Activated T-cell treated with anti-CD3 and anti-CD28 coated beads for 48 hours (primary cell): ENCODE results near the gene TGFBR3L.
A peak's percentile ranks its signal among the peaks of the same experiment; 100 is the strongest.
"Not testable (repeated sequence)": the region's sequence is repeated elsewhere in the genome, so short reads cannot be mapped to it uniquely, and the experiment has no call there.

Source experiments
- DNase-seq: peaks from one replicate; pipeline ENCODE4 v3.0.0-alpha.2; 2020; ENCODE audit warnings: low read depth

The TGFBR3L gene

GRCh38 chr19:7917267-7918061 lies 2.8 kb downstream of the TGFBR3L start:
- DNase-seq, result peak; percentile 67

- not testable (repeated sequence) for DNase-seq
Observed at GRCh38 chr19:7918062-7918614, 3.5 kb downstream of the TGFBR3L start.

GRCh38 chr19:7918615-7919421 lies 4.2 kb downstream of the TGFBR3L start:
- no peak for DNase-seq

DNA sequence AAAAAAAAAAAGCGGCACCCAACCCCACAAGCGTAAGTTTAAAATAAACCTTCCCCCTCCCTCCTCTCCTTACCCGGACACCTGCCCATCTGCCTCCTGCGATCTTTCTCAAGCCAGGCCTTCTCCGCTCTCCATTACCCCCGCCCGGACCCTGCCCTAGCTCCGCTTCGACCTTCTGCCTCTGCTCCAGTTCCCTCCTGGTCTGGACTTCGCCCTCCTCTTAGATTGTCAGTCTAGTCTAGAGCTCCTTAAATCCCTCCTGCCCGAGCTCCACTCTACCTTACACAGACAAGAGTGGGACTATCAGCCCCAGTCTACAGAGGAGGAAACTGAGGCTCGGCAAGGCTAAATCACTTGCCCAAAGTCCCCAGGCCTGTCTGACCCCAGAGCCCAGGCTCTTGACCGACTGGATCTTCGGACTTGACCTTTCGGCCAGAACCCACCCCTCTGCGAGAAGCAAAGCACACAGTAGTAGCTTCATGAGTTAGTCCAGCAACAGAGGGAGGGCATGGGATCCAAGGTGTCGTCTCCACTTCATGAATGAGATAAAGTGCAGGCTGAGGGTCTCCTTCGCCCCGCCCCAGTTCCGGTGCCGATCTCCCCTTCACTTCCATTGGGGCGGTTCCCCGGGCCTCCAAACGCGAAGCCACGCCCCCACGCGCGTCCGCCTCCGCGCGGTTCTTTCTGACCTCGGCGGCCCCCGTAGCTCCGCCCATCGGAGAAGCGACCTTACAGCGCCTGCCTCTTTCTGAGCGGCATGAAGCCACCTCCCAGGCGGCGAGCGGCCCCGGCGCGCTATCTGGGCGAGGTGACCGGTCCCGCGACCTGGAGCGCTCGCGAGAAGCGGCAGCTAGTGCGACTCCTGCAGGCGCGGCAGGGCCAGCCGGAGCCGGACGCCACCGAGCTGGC lies 5.2 kb downstream of the TGFBR3L start, which contains the start of gene SNAPC2:
Gene SNAPC2 (plus strand): TSS at position 729 of the 909 bp plus-strand sequence. CDS start 29 bp downstream, at position 758.
- DNase-seq, result peak; percentile 96

GRCh38 chr19:7920519-7921301 lies 6.1 kb downstream of the TGFBR3L start:
- DNase-seq, result peak; percentile 97

DNA sequence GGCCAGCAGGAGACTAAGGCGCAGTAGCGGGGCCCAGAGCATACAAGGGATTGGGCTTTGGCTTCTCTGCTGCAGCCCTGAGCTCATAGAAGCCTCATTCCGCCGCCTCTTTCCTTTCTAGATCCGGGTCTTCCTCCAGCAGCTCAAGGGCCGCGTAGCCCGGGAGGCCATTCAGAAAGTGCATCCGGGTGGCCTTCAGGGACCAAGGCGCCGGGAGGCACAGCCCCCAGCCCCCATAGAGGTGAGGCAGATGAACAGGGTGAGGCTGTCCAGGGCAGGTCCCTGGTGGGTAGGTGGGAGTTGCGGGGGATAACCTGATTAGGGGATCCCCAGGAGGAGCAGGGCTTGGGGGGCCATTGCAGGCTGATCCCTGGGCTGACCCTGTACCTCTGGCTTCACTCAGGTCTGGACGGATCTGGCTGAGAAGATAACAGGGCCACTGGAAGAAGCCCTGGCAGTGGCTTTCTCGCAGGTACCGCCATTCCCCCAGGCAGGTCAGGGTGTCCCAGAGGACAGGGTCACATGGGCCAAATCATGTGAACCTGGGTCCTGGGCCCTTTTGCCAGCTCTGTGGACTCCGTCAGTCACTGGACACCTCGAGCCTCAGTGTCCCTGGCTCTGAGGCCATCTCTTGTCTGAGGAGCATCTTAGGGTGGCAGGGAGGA lies 6.8 kb downstream of the TGFBR3L start:
- no peak for DNase-seq

DNA sequence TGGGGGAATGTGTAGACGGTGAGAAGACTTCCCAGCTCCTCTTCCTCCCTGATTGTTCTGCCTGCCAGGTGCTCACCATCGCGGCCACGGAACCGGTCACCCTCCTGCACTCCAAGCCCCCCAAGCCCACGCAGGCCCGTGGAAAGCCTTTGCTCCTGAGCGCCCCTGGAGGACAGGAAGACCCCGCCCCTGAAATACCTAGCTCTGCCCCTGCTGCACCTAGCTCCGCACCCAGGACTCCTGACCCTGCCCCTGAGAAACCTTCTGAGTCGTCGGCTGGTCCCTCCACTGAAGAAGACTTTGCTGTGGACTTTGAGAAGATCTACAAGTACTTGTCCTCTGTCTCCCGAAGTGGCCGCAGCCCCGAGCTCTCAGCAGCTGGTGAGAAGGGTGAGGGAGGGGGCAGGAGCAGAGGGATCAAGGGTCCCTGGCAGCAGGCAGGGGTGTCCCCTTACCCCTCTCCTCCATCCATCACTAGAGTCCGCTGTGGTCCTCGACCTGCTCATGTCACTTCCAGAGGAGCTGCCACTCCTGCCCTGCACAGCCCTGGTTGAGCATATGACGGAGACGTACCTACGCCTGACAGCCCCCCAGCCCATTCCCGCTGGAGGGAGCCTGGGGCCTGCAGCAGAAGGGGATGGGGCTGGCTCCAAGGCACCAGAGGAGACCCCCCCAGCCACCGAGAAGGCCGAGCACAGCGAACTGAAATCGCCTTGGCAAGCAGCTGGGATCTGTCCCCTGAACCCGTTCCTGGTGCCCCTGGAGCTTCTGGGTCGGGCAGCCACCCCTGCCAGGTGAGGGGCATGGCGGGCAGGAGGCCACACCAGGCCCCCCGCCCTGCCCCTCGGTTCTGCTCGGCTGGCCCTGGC lies 7.6 kb downstream of the TGFBR3L start:
- DNase-seq, result no peak

GRCh38 chr19:7922836-7923195 lies 8.2 kb downstream of the TGFBR3L start:
- DNase-seq, result no peak

GRCh38 chr19:7923295-7924191 lies 8.9 kb downstream of the TGFBR3L start:
- no peak for DNase-seq

GRCh38 chr19:7924241-7924640 lies 9.6 kb downstream of the TGFBR3L start:
- DNase-seq, result no peak

- DNase-seq, result no peak
Observed at GRCh38 chr19:7924651-7925170, 10.1 kb downstream of the TGFBR3L start.

GRCh38 chr19:7925171-7925851 lies 10.7 kb downstream of the TGFBR3L start:
- DNase-seq, result peak; percentile 81

GRCh38 chr19:7926021-7926726 lies 11.5 kb downstream of the TGFBR3L start, which contains the start of gene CTXN1:
Gene CTXN1 (minus strand): TSS chr19:7926135. CDS start chr19:7925538, 597 bp downstream.
- DNase-seq, result peak; percentile 81

DNA sequence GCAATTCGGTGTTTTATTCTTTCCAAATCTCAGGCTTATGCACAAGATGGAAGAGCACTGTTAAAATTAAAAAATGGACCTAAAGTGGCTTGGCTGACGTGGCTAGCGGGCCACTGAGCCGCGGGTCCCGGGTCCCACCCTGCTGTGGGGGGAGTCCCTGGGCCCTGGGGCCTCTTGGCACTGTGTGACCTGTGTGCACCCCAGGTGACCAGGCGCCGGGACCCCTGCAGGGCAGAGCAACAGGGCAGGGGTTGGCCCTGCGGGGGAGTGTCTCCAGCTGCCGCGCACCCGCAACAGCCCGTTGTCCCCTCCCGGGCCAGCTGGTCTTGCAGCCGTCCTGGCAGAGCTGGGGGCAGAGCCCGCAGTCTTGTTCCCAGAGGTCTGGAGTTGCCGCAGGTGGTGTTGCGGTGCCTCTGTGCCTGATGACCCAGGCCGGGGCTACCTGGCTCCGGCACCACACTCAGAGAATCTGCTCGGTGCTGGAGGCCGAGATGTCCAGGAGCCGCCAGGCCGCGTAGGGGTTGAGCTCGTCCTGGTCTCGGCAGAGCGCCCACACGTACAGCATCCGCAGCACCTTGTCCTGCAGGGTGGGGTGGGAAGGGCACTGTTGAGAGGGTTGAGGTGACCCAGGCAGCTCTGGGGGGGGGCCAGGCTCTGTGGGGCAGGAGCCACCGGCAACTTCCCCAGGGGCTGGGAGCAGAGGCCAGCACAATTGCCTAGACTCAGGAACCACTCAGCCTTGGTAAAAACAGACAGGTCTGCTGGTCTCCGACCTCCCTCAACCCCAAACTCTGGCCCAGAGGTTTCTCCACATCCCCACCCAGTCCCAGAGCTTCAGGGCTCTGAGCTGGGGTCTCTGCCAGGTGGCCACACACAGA lies 12.3 kb downstream of the TGFBR3L start:
- no peak for DNase-seq

DNA sequence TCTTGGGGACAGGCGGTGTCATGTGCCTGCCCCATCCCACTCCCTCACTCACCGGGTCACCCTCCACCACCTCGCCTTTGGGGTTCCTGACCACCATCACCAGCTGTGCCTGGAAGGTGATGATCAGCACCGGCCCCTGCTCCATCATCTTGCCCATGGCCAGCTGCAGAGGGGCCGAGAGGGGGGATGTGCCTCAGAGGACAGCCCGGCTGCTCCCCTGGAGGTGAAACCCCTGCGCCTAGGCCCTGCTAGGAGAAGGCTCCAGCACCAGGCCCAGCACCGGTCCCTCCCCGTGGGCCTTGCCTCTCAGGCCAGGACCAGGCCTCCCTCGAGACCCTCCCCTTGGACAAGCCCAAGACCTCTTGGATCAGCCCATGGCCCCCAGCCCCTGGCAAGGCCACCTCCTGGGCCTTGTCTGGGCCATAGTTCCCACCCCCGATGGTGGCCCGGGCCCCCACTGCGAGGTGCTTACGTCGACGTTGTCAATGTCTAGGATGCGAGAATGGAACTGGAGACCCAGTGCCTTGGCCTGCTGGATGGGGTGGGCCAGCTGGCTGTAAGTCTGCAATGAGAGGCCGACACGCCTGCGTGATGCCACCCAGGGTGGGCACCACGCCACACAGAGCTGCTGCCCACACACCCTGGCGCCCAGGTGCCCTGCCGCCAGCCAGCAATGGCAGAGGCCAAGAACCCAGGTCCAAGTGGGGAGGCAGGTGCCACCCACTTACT lies 13.1 kb downstream of the TGFBR3L start:
- DNase-seq, result no peak
